SHP77 treated with DMSO at 0.1 percent for 48 hours (cell line): ENCODE data around the gene MMP14.
A peak's percentile ranks its signal among the peaks of the same experiment; 100 is the strongest.

ENCODE experiments used
- DNase-seq: peaks from one replicate; lab custom pipeline; 2025; lab: John Stamatoyannopoulos, UW

Gene MMP14

DNA sequence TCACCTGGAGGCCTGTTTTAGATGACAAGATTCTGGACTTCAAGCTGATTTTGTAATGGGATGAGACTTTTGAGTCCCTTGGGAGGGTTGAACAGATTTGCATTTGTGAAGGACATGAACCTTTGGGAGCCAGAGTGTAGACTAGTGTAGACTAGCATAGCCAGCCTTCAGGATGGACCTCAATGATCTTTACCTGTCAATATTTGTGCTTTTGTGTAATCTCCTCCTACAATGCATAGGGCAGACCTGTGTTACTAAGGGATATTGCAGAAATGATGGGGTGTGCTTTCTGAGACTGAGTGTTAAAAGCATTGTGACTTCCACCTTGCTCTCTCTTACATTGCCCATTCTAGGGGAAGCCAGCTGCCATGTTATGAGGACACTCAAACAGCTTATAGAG is 25.3 kb downstream of the MMP14 start:
- DNase-seq, result no peak

DNA sequence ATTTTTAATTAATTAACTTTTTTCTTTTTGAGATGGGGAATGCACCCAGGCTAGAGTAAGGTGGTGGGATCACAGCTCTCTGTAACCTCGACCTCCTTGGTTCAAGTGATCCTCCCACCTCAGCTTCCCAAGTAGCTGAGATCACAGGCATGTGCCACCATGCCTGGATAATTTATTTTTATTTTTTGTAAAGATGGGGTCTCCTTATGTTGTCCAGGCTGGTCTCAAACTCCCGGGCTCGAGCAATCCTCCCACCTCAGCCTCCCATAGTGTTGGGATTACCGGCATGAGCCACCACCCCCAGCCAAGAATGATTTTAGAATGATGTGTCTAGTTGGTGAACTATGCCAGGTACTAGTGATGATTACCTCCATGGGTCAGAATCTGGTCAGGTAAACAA is 28.6 kb downstream of the MMP14 start:
- no peak for DNase-seq

DNA sequence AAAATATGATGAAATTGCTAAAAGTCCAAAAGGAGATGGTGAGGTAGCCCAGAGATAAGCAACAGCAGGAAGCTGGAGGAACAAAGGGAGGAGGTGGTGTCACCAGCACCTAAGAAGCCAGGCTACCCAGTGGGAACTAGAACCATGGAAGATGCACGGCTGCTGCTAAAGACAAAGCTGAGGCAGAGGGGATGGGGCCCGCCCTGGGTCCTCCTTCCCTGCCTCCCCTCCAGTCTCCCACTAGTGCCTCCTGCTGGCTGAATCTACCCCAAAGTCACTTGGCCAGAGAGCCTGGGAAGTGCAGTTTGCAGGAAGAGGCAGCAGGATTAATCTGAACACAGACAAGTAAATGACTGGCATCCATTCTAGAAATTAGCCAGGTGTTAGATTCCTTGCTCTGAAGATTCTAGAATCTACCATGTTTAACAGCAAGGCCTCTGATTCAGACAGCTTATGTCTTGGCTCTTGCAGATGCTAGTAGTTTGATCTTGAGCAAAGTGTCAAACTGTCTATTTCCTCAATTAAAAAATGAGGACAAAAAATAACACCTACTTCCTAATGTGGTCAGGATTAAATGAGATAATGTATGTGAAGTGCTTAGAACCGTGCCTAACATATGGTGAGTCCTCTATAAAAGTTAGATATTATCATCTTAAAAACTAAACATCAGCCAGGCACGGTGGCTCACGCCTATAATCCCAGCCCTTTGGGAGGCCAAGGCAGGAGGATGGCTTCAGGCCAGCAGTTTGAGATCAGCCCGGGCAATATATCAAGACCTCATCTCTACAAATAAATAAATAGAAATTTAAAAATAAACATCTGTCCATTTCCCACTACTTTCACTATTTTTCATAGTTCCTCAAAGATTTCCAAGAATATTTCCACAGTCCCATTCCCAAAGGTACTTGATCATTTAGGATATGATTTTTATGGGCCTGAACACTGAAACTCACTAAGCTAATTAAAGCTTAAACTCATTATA is 29.3 kb downstream of the MMP14 start:
- DNase-seq, result no peak

DNA sequence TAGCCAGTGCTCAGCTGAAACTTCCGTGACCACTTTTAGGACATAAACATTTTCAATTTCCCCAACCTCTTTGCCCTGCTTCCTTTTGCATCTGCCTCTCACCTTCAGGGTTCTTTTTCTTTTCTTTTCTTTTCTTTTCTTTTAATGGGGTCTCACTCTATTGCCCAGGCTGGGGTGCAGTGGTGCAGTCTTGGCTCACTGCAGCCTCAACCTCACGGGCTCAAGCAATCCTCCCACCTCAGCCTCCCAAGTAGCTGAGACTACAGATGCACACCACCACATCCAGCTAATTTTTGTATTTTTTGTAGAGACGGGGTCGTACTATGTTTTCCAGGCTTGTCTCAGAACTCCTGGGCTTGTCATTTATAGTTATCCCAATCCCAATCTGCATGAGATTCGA is 30.5 kb downstream of the MMP14 start:
- DNase-seq, result no peak

DNA sequence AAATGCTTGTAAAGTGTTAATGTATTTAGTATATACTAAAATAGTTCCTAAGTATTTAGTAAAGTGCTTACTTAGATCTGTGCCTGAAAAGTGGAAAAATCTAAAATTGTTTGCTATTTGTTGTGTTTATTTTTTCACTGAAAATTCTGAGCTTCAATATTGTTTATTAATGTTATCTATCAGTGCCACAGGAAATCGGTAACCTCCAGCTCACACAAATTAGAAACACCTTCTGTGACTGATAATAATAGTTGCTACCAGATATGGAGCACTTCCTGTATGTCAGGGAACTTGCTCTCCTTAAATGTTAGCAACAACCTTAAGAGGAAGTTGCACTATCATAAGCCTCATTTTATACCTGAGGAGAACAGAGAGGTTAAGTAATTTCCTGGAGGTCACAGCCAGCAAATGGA is 34.4 kb downstream of the MMP14 start:
- no peak for DNase-seq

DNA sequence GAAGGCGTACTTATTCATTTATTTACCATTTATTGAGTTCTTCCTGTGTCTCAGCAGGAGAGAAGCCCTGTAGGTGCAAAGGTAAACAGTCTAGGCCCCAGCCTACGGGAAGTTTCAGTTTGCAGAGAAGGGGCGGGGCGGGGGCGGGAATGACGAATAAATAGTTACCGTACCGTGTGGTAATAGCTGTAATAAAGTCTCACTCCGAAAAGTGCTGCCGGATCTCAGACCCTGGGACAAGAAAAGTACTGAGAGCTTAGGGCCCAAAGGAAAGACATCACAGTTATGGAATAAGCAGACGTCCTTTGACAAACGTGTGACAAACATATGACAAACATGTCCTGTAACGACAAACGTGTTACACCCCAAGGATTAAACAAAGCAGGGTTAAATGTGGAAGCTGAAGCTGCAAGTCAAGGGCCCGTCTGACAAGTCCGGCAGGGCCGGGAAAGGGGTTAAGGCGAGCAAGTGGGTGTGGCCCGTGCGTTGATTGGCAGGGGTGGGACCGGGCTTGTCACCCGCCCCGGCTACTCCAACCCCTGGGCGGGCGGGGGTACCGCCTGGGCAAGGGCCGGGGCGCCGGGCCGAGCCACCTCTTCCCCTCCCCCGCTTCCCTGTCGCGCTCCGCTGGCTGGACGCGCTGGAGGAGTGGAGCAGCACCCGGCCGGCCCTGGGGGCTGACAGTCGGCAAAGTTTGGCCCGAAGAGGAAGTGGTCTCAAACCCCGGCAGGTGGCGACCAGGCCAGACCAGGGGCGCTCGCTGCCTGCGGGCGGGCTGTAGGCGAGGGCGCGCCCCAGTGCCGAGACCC is 35.0 kb downstream of the MMP14 start, which contains the start of gene LRP10:
TSS of gene LRP10 (plus strand) at position 517 of the 809 bp plus-strand sequence. CDS start 564 bp downstream, outside the sequence.
- peak; percentile 84 for DNase-seq

DNA sequence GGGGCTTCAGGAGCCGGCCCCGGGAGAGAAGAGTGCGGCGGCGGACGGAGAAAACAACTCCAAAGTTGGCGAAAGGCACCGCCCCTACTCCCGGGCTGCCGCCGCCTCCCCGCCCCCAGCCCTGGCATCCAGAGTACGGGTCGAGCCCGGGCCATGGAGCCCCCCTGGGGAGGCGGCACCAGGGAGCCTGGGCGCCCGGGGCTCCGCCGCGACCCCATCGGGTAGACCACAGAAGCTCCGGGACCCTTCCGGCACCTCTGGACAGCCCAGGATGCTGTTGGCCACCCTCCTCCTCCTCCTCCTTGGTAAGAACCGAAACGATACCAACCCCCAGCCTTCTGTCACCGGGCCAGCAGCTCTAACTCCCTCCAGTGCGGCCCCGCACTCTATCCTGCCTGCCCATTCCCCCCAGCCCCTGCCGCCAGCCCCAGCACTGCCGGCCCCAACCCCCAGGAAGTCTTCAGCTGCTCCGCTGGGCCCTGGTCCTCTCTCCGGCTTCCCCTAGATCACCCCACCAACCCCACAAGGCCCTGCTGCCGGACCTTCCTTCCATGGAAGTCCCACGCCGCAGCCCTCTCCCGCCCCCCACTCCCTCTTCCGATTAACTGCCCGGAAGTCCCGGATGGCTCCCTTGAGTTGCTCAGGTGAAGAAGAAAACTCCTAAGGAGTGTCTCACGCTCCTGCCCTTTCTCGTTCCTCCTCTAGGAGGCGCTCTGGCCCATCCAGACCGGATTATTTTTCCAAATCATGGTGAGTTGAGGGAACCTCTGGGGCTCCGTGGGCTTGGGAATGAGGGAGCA is 35.8 kb downstream of the MMP14 start:
- peak; percentile 81 for DNase-seq

DNA sequence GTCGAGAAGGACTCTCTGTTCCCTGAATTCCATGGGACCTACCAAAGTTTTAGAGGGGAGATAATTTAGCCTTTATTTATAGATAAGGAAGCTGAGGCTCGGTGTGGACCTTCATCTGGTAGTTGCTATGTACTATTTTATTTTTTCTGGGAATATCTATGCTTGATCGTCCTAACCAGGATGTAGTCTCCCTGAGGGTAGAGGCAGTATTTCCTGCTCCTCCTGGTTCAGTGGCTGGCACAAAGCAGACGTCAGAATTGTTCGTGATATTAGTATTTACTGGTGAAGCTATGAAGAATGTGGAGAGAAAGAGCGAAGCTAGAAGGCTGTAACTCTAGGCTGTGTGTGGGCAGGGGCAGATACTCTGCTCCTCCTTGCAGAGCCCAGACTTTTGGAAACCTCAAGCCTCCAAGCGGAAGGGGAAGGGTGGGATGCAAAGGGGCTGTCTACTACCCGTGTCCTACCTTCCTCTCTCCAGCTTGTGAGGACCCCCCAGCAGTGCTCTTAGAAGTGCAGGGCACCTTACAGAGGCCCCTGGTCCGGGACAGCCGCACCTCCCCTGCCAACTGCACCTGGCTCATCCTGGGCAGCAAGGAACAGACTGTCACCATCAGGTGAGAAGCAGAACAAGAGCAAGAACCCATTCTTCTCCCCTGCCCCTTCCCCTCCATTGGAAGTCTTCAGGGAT is 36.6 kb downstream of the MMP14 start:
- no peak for DNase-seq

DNA sequence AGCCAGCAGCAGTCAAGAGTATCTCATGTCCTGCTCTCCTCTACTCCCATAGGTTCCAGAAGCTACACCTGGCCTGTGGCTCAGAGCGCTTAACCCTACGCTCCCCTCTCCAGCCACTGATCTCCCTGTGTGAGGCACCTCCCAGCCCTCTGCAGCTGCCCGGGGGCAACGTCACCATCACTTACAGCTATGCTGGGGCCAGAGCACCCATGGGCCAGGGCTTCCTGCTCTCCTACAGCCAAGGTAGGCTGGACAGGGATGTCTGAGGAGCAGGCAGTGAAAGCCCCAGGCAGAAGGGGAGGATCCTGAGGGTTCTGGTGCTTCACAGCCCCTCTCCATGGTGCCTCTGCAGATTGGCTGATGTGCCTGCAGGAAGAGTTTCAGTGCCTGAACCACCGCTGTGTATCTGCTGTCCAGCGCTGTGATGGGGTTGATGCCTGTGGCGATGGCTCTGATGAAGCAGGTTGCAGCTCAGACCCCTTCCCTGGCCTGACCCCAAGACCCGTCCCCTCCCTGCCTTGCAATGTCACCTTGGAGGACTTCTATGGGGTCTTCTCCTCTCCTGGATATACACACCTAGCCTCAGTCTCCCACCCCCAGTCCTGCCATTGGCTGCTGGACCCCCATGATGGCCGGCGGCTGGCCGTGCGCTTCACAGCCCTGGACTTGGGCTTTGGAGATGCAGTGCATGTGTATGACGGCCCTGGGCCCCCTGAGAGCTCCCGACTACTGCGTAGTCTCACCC is 38.8 kb downstream of the MMP14 start:
- DNase-seq, result no peak

DNA sequence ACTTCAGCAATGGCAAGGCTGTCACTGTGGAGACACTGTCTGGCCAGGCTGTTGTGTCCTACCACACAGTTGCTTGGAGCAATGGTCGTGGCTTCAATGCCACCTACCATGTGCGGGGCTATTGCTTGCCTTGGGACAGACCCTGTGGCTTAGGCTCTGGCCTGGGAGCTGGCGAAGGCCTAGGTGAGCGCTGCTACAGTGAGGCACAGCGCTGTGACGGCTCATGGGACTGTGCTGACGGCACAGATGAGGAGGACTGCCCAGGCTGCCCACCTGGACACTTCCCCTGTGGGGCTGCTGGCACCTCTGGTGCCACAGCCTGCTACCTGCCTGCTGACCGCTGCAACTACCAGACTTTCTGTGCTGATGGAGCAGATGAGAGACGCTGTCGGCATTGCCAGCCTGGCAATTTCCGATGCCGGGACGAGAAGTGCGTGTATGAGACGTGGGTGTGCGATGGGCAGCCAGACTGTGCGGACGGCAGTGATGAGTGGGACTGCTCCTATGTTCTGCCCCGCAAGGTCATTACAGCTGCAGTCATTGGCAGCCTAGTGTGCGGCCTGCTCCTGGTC is 39.4 kb downstream of the MMP14 start:
- no peak for DNase-seq

- DNase-seq, result no peak
These were observed 40.7 kb downstream of the MMP14 start for GRCh38 chr14:22877000-22877501.

GRCh38 chr14:22878271-22879246 is 42.2 kb downstream of the MMP14 start:
- DNase-seq, result no peak

- no peak for DNase-seq
These were observed 45.7 kb downstream of the MMP14 start for GRCh38 chr14:22882064-22882463.

GRCh38 chr14:22882529-22883172 is 46.3 kb downstream of the MMP14 start:
- DNase-seq, result peak; percentile 26

- DNase-seq, result no peak
These were observed 47.0 kb downstream of the MMP14 start, which contains the start of gene REM2 for GRCh38 chr14:22883173-22883976. TSS of gene REM2 (plus strand) at chr14:22883222. CDS start at chr14:22883288, 66 bp downstream.

DNA sequence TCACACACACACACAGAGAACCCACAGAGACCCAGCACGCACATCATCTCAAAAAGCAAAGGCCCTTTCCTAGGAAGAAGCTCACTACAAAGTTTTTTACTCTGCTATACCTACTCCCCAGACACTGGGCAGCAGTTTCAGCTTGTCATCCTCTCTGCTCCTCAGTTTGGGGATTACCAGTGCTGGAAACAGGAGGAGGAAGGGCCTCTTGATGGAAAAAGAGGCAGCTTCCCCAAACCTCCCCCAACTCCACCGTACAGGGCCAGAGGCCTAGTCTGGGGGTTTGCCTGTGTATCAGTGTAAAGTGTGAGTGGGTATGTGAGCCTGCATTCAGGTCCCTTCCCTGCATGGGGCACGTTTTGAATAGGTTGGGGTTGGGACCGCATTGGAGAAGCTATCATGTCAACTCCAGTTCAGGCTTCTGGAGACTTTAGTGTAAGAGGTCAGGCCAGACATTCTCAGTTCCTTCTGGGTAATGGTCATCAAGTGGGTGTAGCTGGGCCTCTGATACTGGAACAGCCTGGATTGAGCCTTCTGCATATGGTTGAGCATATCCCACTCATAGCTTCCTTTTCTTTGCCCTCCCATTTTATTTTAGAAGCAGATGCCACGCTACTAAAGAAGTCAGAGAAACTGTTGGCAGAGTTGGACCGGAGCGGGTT is 47.8 kb downstream of the MMP14 start:
- no peak for DNase-seq
